HG02870 (cell line): ENCODE data around the gene ARHGAP36.

Source experiments
- ATAC-seq: cut with Tn5 transposase; IDR thresholded peaks from one replicate; pipeline ENCODE4 v1.9.1; 2021; ENCODE audit warnings: mild to moderate bottlenecking, moderate library complexity; ENCODE audit not compliant: unreplicated experiment

ARHGAP36 gene

GRCh38 chrX:131068945-131069719, 11.0 kb downstream of the ARHGAP36 start:
- ATAC-seq: no peak

- ATAC-seq: no peak
Observed at GRCh38 chrX:131072871-131073571, 14.9 kb downstream of the ARHGAP36 start.

- ATAC-seq: no peak
Observed at GRCh38 chrX:131073607-131074006, 15.5 kb downstream of the ARHGAP36 start.

GRCh38 chrX:131081772-131082740, 23.9 kb downstream of the ARHGAP36 start:
- no peak for ATAC-seq

GRCh38 chrX:131083510-131084142, 25.5 kb downstream of the ARHGAP36 start:
- no peak for ATAC-seq

- no peak for ATAC-seq
Observed at GRCh38 chrX:131084145-131084544, 26.0 kb downstream of the ARHGAP36 start.

- ATAC-seq: no peak
Observed at GRCh38 chrX:131136776-131137175, 78.6 kb downstream of the ARHGAP36 start.

- ATAC-seq: no peak
Observed at GRCh38 chrX:131139072-131139471, 80.9 kb downstream of the ARHGAP36 start.
